ENCODE measurements around the gene OSBPL5.

- TF ChIP-seq CTCF (tag by site-specific recombination; IDR thresholded peaks at IDR 0.05) (no peak), MYNN (tag by site-specific recombination; IDR thresholded peaks at IDR 0.05; ENCODE audit: borderline replicate concordance) (no peak), ZNF558 (tag by site-specific recombination; IDR thresholded peaks at IDR 0.05) (no peak), ZBTB21 (tag by site-specific recombination; IDR thresholded peaks at IDR 0.05) (no peak), ZNF426 (tag by site-specific recombination; IDR thresholded peaks at IDR 0.05) (no peak), YY1 (tag by site-specific recombination; IDR thresholded peaks at IDR 0.05) (no peak)
These were observed 26.6 kb upstream of the OSBPL5 start for GRCh38 chr11:3191586-3192324.

Measured in HEK293 (cell line).